Fibroblast of villous mesenchyme (primary cell): Measurements from ENCODE around the gene DLK1. TPM values are rescaled to one million over a fixed set of nuclear protein-coding genes. Genes with fewer than 3 reads are reported as not detected.

Experiments
- DNase-seq: peaks from one replicate; pipeline ENCODE4 v3.0.0-alpha.2; 2010; ENCODE audit warnings: low read depth
- H3K4me3 ChIP-seq: 2 replicates; pipeline ENCODE4 v1.5.1; 2011; ENCODE audit warnings: low read depth, mild to moderate bottlenecking, low read length
- CTCF ChIP-seq: IDR thresholded peaks from 2 replicates; pipeline ENCODE4 v1.5.1; 2012; ENCODE audit warnings: low read depth, mild to moderate bottlenecking, low read length; ENCODE audit not compliant: insufficient read depth
- total RNA-seq: library from RNA; depleted of rRNA; stranded (reverse); fragments of >200 nt; gene quantifications from 2 replicates; pipeline ENCODE4 v1.2.3, GENCODE V29; 2012

DLK1 gene
- total RNA-seq, 1 donor, result not detected

GRCh38 chr14:100773331-100774163 lies 46.9 kb downstream of the DLK1 start:
- H3K4me3 ChIP-seq, result no peak overlapping the region

DNA sequence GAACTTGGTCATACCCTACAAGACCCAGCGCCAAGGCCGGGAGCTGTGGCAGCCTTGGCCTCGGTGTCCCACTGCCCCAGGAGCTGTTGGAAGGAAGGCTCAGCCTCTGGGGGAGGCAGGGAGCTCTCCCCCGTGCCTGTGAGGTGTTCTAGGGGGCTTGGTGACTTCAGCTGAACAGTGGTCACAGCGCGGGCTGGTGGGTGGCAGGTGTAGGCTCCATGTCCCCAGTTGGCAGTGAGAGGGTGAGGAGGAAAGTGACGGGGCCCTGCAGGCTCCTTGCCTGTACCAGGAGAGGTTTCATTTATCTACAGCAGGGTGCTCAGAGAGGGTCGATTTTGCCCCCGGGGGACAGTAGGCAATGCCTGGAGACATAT lies 47.5 kb downstream of the DLK1 start:
- DNase-seq, result no peak
- H3K4me3 ChIP-seq, result no peak overlapping the region
- no peak for TF ChIP-seq CTCF

More at GRCh38 chr14:100773331-100774163, 46.9 kb downstream of the DLK1 start:
- TF ChIP-seq CTCF, result no peak
- DNase-seq, result no peak

DNA sequence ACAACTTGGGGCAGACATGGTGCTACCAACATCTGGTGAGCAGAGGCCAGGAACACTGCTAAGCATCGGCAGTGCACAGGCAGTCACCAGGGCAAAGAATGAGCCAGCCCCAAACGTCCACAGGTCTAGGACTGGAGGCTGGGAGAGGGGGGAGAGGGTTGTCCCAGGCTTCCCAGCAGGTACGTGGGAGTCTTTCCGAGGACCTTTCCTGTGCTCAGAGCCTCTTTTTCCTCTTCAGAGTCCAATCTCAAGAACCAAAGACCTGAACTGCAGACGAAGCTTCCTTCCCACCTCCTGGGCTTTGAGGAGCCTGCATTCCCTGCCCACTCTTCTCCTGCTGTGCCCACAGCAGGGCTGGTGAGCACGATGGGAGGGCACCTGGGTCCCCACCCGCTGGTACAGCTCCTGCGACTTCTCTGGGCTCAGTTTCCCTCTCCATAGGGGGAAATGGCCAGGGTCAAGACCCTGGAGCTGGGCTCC lies 48.7 kb downstream of the DLK1 start:
- no peak for DNase-seq
- TF ChIP-seq CTCF, result no peak
- no peak overlapping the region for H3K4me3 ChIP-seq

DNA sequence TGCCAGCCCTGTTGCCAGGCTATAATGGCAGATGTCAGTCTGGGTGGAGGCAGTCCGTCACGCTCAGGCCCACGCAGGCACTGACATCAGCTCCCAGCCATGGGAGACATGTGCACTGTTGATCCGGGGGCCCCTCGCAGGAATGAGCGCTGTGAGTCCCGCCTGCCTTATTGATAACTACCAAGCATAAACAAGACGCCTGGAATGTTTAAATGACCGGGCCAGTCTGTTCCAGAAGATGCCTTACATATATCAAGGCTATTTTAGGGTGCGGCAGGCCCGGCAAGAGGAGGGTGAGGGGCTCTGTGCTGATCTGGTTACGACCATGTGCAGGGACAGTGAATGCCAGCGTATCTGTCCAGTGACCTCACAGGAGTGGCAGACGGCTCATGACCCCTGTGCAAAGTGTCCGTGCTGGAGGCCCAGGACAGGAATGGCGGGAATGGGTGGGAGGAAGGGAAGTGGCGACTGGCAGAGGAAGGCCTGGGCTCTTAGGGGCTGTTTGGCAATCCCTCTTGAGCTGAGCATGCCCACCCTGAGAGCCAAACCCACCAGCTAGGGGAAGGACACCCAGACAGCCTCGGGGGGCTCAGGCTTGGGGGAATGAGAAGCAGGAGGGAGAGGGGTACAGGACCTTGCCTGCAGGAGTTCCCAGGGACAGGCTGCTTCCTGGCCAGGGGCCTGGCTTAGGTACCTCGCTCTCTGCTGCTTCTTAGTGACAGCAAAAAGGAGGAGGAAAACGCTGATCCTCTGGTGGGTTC lies 49.3 kb downstream of the DLK1 start:
- no peak for TF ChIP-seq CTCF
- no peak overlapping the region for H3K4me3 ChIP-seq
- peak; percentile 80 for DNase-seq

DNA sequence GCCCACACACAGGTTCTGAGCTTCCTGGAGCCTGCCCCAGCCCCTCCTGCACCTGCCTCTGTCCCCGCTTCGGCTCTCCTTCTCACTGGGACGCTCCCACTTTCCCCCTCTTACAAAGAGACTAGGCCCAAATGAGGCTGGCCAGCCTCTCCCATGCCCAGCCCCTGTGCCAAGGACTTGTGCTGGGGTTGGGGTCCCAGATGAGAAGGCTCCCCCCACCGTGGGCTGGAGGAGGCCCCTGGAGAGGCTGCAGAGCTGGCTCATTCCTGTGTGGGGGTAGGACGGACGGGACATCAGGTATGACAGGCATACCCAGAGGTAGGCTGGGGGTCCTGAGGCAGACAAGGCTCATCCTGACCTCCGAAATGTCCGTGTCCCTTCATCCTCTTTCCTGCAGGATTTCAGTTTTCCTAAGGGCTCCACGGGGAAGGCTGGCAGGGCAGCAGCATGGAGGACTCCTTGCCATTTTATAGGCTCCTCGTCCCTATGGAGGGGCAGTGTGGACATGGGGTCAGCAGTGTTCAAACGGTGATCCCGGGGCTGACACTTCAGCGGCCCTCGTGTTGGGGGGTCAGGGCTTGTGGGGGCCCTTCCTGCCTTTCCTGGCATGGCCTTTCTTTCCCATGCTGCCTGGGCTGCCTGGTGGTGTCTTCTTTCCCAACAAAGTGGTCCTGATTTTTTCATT lies 50.1 kb downstream of the DLK1 start:
- DNase-seq, result no peak
- TF ChIP-seq CTCF, result no peak
- H3K4me3 ChIP-seq, result no peak overlapping the region

DNA sequence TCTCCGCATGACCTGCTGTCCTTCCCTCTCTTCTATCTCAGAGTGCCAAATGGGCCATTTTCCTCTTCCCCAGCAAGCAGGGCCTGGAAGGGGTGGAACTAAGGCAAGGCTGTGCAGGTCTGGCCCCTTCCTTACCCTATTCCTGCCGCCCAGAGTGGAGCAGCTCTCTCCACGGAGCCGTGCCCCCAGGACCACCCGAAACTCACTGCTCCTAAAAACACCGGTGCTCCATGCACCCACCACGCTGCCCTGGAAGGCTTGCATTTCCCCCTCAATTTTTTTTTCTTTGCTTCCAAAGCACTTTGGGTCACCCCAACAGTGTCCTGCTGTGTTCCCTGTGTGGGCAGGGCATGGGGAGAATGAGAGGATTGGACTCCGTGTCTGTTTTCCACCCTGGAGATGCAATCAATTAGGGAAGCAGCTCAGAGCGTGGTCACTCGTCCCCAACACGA lies 50.7 kb downstream of the DLK1 start:
- H3K4me3 ChIP-seq, result no peak overlapping the region
- no peak for TF ChIP-seq CTCF
- DNase-seq, result no peak
